A549 (cell line): ENCODE measurements around the gene RAB3D. TPM values are rescaled to one million over a fixed set of nuclear protein-coding genes. Genes with fewer than 3 reads are reported as not detected.

Experiments
- ATAC-seq, 2 experiments: fragments of 200-7000 bp in 1 of 2; fragments of >200 bp in 1 of 2; cut with Nextera tagmentation in 1 of 2; cut with Tn5 transposase in 1 of 2; 3 replicates each; pipeline versions ENCODE4 v1.8.0 to v1.9.1; 2018 to 2020; ENCODE audit warnings: mild to moderate bottlenecking in 1 of 2, moderate library complexity in 1 of 2
- CTCF ChIA-PET: fragments of 300-600 bp; sonication (Branson Sonifier 250); formaldehyde crosslinking; extraction: SDS; loops from one replicate; lab custom pipeline; 2021; ENCODE audit warnings: antibody characterized with exemption, inconsistent platforms; lab: Yijun Ruan, JAX
- POLR2A ChIA-PET: fragments of 350-600 bp; formaldehyde crosslinking; extraction: SDS; loops from one replicate; lab custom pipeline; 2021; ENCODE audit warnings: antibody characterized with exemption, inconsistent platforms; lab: Yijun Ruan, JAX
- DNase-seq, 2 experiments: peaks; one replicate each; pipeline versions ENCODE4 v3.0.0 to v3.0.0-alpha.2; 2011 to 2016; ENCODE audit warnings: low read depth in 1 of 2, low spot score in 1 of 2
- FAIRE-seq: peaks from 2 replicates; lab custom pipeline; 2011; peaks lifted over from hg19 to GRCh38; lab: Jason Lieb, UNC
- H3K27ac ChIP-seq, 2 experiments: fragments of >200 bp; sonication (Bioruptor Twin); formaldehyde crosslinking; 3 replicates each; pipeline ENCODE4 v1.5.1; 2016 to 2017
- H3K4me1 ChIP-seq: fragments of >200 bp; sonication (Bioruptor Twin); formaldehyde crosslinking; 3 replicates; pipeline ENCODE4 v1.6.1; 2016
- H3K4me2 ChIP-seq: fragments of >200 bp; sonication (Bioruptor Twin); formaldehyde crosslinking; 3 replicates; pipeline ENCODE4 v1.6.1; 2016
- H3K4me3 ChIP-seq: fragments of >200 bp; sonication (Bioruptor Twin); formaldehyde crosslinking; 3 replicates; pipeline ENCODE4 v1.5.1; 2016
- H3K9me3 ChIP-seq: fragments of >200 bp; sonication (Bioruptor Twin); formaldehyde crosslinking; 3 replicates; pipeline ENCODE4 v1.6.1; 2016
- ATOH8 ChIP-seq: fragments of 250-450 bp; sonication (Bioruptor Pico); IDR thresholded peaks from 2 replicates; pipeline ENCODE4 v1.5.0; 2020; ENCODE audit warnings: low read depth, mild to moderate bottlenecking, moderate library complexity
- CBX2 ChIP-seq: fragments of 200-600 bp; sonication (generic); IDR thresholded peaks from 2 replicates; pipeline ENCODE4 v1.6.1; 2016; ENCODE audit warnings: low read depth, mild to moderate bottlenecking, borderline replicate concordance
- CBX8 ChIP-seq: fragments of 200-600 bp; sonication (generic); IDR thresholded peaks from 2 replicates; pipeline ENCODE4 v1.6.1; 2016
- EHMT2 ChIP-seq: fragments of 200-600 bp; sonication (generic); IDR thresholded peaks from 2 replicates; pipeline ENCODE4 v1.6.1; 2016; ENCODE audit warnings: antibody characterized with exemption, low read depth, mild to moderate bottlenecking, moderate library complexity
- EP300 ChIP-seq, 2 experiments: fragments of >200 bp; sonication (Bioruptor Twin); formaldehyde crosslinking; IDR thresholded peaks; 2 replicates in 1 of 2; 3 replicates in 1 of 2; pipeline ENCODE4 v1.6.1; 2016 to 2017
- FOSL2 ChIP-seq, 2 experiments: fragments of 450-650 bp in 1 of 2; fragments of >200 bp in 1 of 2; sonication (Bioruptor Twin) in 1 of 2; formaldehyde crosslinking; IDR thresholded peaks; 2 replicates each; pipeline versions ENCODE4 v1.5.0 to v1.6.1; 2016 to 2020; ENCODE audit warnings: mild to moderate bottlenecking in 1 of 2, moderate library complexity in 1 of 2
- FOXS1 ChIP-seq: fragments of 250-450 bp; sonication (Bioruptor Pico); IDR thresholded peaks from 2 replicates; pipeline ENCODE4 v1.5.0; 2020; ENCODE audit warnings: mild to moderate bottlenecking, moderate library complexity
- HEYL ChIP-seq: fragments of 250-450 bp; sonication (Bioruptor Pico); IDR thresholded peaks from 2 replicates; pipeline ENCODE4 v1.8.0; 2021; ENCODE audit warnings: mild to moderate bottlenecking, moderate library complexity
- HOXB13 ChIP-seq: fragments of 250-450 bp; sonication (Bioruptor Pico); IDR thresholded peaks from 2 replicates; pipeline ENCODE4 v1.5.0; 2020; ENCODE audit warnings: low read depth, mild to moderate bottlenecking, moderate library complexity
- JUN ChIP-seq, 2 experiments: fragments of >200 bp; sonication (Bioruptor Twin); formaldehyde crosslinking; IDR thresholded peaks; 2 replicates in 1 of 2; 3 replicates in 1 of 2; pipeline ENCODE4 v1.6.1; 2016 to 2017
- JUNB ChIP-seq: fragments of >200 bp; sonication (Bioruptor Twin); formaldehyde crosslinking; IDR thresholded peaks from 2 replicates; pipeline ENCODE4 v1.6.1; 2016
- KDM1A ChIP-seq: fragments of 200-600 bp; sonication (generic); IDR thresholded peaks from 2 replicates; pipeline ENCODE4 v1.6.1; 2016; ENCODE audit warnings: low read depth, mild to moderate bottlenecking
- MYC ChIP-seq: IDR thresholded peaks from 2 replicates; pipeline ENCODE4 v1.6.1; 2012; ENCODE audit warnings: mild to moderate bottlenecking, inconsistent platforms, low read length, improper control_type of control experiment, borderline replicate concordance
- NPAS2 ChIP-seq: fragments of 250-450 bp; sonication (Bioruptor Pico); IDR thresholded peaks from 2 replicates; pipeline ENCODE4 v1.8.0; 2022; ENCODE audit warnings: mild to moderate bottlenecking, moderate library complexity, borderline replicate concordance
- PBX3 ChIP-seq: IDR thresholded peaks from 2 replicates; pipeline ENCODE4 v1.6.1; 2012
- POLR2AphosphoS2 ChIP-seq: conservative IDR thresholded peaks from 2 replicates; pipeline ENCODE4 v1.6.1; 2012; ENCODE audit warnings: low read length, improper control_type of control experiment, inconsistent platforms
- RAD21 ChIP-seq, 2 experiments: fragments of >200 bp in 1 of 2; sonication (Bioruptor Twin) in 1 of 2; formaldehyde crosslinking in 1 of 2; IDR thresholded peaks in 1 of 2; conservative IDR thresholded peaks in 1 of 2; 2 replicates in 1 of 2; 3 replicates in 1 of 2; pipeline ENCODE4 v1.6.1; 2012 to 2018; ENCODE audit warnings: inconsistent platforms in 1 of 2
- REST ChIP-seq: fragments of 200-600 bp; sonication (generic); IDR thresholded peaks from 2 replicates; pipeline ENCODE4 v1.6.1; 2016; ENCODE audit warnings: antibody characterized with exemption, mild to moderate bottlenecking, moderate library complexity
- RFX5 ChIP-seq: fragments of 450-650 bp; IDR thresholded peaks from 2 replicates; pipeline ENCODE4 v1.7.1; 2014; ENCODE audit warnings: antibody characterized with exemption, mild to moderate bottlenecking, moderate library complexity
- RNF2 ChIP-seq: fragments of 200-600 bp; sonication (generic); IDR thresholded peaks from 2 replicates; pipeline ENCODE4 v1.6.1; 2016; ENCODE audit warnings: low read depth, mild to moderate bottlenecking, antibody characterized with exemption, moderate library complexity, borderline replicate concordance
- SMC3 ChIP-seq: fragments of >200 bp; sonication (Bioruptor Twin); formaldehyde crosslinking; IDR thresholded peaks from 3 replicates; pipeline ENCODE4 v1.6.1; 2018; ENCODE audit warnings: inconsistent platforms
- SREBF2 ChIP-seq: fragments of 450-650 bp; IDR thresholded peaks from 2 replicates; pipeline ENCODE4 v1.6.1; 2014; ENCODE audit warnings: mild to moderate bottlenecking, moderate library complexity
- TFCP2L1 ChIP-seq: fragments of 250-450 bp; sonication (Bioruptor Pico); IDR thresholded peaks from 2 replicates; pipeline ENCODE4 v1.5.0; 2021; ENCODE audit warnings: mild to moderate bottlenecking
- WGBS: methylation state at CpG from one replicate; pipeline ENCODE4 v1.1.6; 2017; ENCODE audit errors: missing lambda C conversion rate; 5-methylcytosine and 5-hydroxymethylcytosine counted together
- polyA plus RNA-seq, 4 experiments: library from polyadenylated mRNA; depleted of rRNA in 3 of 4; stranded (reverse); fragments of >200 nt; fragmentation: RNase III in 1 of 4; extraction: RNeasy Plus Mini Kit Qiagen cat#74134 plus additional on column Dnase treatment in 1 of 4; gene quantifications; 2 replicates in 3 of 4; 3 replicates in 1 of 4; pipeline ENCODE4 v1.2.3, GENCODE V29; 2011 to 2017

Gene RAB3D
- polyA plus RNA-seq, 2 of the 4 experiments (the other 2 are of a cell fraction), result 4.8 to 22.3 TPM

- POLR2A ChIA-PET, result no interaction called here
- H3K4me3 ChIP-seq, result no peak overlapping the region
- peak in 1 of 2 experiments; percentile 50; a peak in 1 of 6 replicates for ATAC-seq
- 70% methylated on average over 7 of the region's 7 CpGs for WGBS
- H3K27ac ChIP-seq, result no peak overlapping the region
- no peaks in the 10 kb centered on the region for H3K4me1 ChIP-seq
- FAIRE-seq, result no peak
- H3K4me2 ChIP-seq, result no peak overlapping the region
- CTCF ChIA-PET, result interaction anchor here (1.1 to 1.8 kb wide), 4 partner anchors 21 to 194 kb away, joined by 3 to 7 read pairs (median 4); partner anchors contain the start of gene TMEM205
- no peaks in the 10 kb centered on the region for H3K9me3 ChIP-seq
- 0 out of 3 replicates have a peak, but pooled peaks have one; percentile 19 for TF ChIP-seq SMC3
- TF ChIP-seq RAD21 (conservative IDR thresholded peaks at IDR 0.05 in 1 of 2, IDR thresholded peaks at IDR 0.05 in 1 of 2), result peak; percentile 14 to 30; a peak in 2 of 5 replicates
- no peak for TF ChIP-seq ATOH8 (CRISPR knock-in tag)
- peak; percentile 25 to 32 for DNase-seq
Observed at GRCh38 chr19:11288349-11288748, 51.1 kb downstream of the RAB3D start.

- H3K4me2 ChIP-seq, result no peak overlapping the region
- no peaks in the 10 kb centered on the region for H3K4me1 ChIP-seq
- DNase-seq, result no peak
- no peaks in the 10 kb centered on the region for H3K9me3 ChIP-seq
- ChIA-PET CTCF (interaction anchor here (0.6 to 1.2 kb wide), 4 partner anchors 95 to 702 kb away, joined by 3 read pairs; no protein-coding TSS in a partner anchor), POLR2A (no interaction called here)
- FAIRE-seq, result no peak
- no peak for ATAC-seq
- TF ChIP-seq EHMT2 (no peak), REST (no peak), EP300 (IDR thresholded peaks at IDR 0.05) (no peak), TFCP2L1 (CRISPR knock-in tag) (no peak)
- H3K27ac ChIP-seq, result no peak overlapping the region
- WGBS, result 80% methylated on average over 6 of the region's 6 CpGs
- H3K4me3 ChIP-seq, result no peak overlapping the region
Observed at GRCh38 chr19:11286312-11286974, 53.0 kb downstream of the RAB3D start.

GRCh38 chr19:11284515-11284914, 54.9 kb downstream of the RAB3D start:
- Histone ChIP-seq H3K4me1 (no peaks in the 10 kb centered on the region), H3K4me2 (no peak overlapping the region), H3K4me3 (no peak overlapping the region), H3K27ac (no peak overlapping the region), H3K9me3 (no peaks in the 10 kb centered on the region)
- WGBS, result 76% methylated on average over 5 of the region's 6 CpGs
- no peak for DNase-seq
- CTCF ChIA-PET, result interaction anchor here (2.0 kb wide), 1 partner anchor 10 kb away, joined by 6 read pairs; no protein-coding TSS in a partner anchor
- ATAC-seq, result no peak
- POLR2A ChIA-PET, result no interaction called here
- no peak for FAIRE-seq
- TF ChIP-seq PBX3 (no peak), JUNB (no peak), CBX2 (no peak), KDM1A (no peak), NPAS2 (CRISPR knock-in tag) (no peak), JUN (IDR thresholded peaks at IDR 0.05) (no peak), RNF2 (no peak), FOXS1 (CRISPR knock-in tag) (no peak), FOSL2 (IDR thresholded peaks at IDR 0.05) (no peak), FOSL2 (CRISPR knock-in tag; IDR thresholded peaks at IDR 0.05) (no peak), HEYL (CRISPR knock-in tag) (no peak), HOXB13 (CRISPR knock-in tag) (no peak), CBX8 (no peak), POLR2AphosphoS2 (no peak), SREBF2 (no peak), RFX5 (no peak), MYC (no peak)
